Mesenchymal stem cell (in vitro differentiated cells and primary cell): ENCODE data around the gene DOK5.
A peak's percentile ranks its signal among the peaks of the same experiment; 100 is the strongest.

Experiments used
- DNase-seq: peaks from one replicate; pipeline ENCODE4 v3.0.0-alpha.2; 2013
- H2AFZ ChIP-seq: one replicate; pipeline ENCODE4 v1.6.1; 2013; ENCODE audit warnings: low read depth, mild to moderate bottlenecking, control low read depth, inconsistent platforms, low read length, moderate library complexity
- H2AK5ac ChIP-seq: 2 replicates; pipeline ENCODE4 v1.6.1; 2013; ENCODE audit warnings: low read length, moderate library complexity, mild to moderate bottlenecking, inconsistent platforms; ENCODE audit not compliant: severe bottlenecking
- H2BK120ac ChIP-seq: one replicate; pipeline ENCODE4 v1.6.1; 2013; ENCODE audit warnings: low read depth, mild to moderate bottlenecking, inconsistent platforms, low read length, moderate library complexity
- H2BK12ac ChIP-seq, 2 experiments: one replicate each; pipeline ENCODE4 v1.6.1; 2013; ENCODE audit warnings: inconsistent platforms in 2 of 2, low read length in 2 of 2, mild to moderate bottlenecking in 2 of 2, moderate library complexity in 2 of 2, control low read depth in 1 of 2
- H2BK15ac ChIP-seq: one replicate; pipeline ENCODE4 v1.6.1; 2013; ENCODE audit warnings: mild to moderate bottlenecking, low read depth, inconsistent platforms; ENCODE audit not compliant: poor library complexity, severe bottlenecking
- H2BK5ac ChIP-seq: 2 replicates; pipeline ENCODE4 v1.6.1; 2013; ENCODE audit warnings: low read depth, mild to moderate bottlenecking, low read length, control low read depth, inconsistent platforms; ENCODE audit not compliant: poor library complexity, severe bottlenecking
- H3K14ac ChIP-seq, 2 experiments: one replicate each; pipeline ENCODE4 v1.6.1; 2013; ENCODE audit warnings: inconsistent platforms in 2 of 2, low read length in 2 of 2, control low read depth in 1 of 2, mild to moderate bottlenecking in 1 of 2, moderate library complexity in 1 of 2
- H3K18ac ChIP-seq, 2 experiments: one replicate each; pipeline ENCODE4 v1.6.1; 2013; ENCODE audit warnings: inconsistent platforms in 2 of 2, low read length in 2 of 2, control low read depth in 1 of 2, low read depth in 1 of 2, mild to moderate bottlenecking in 1 of 2
- H3K23ac ChIP-seq, 2 experiments: one replicate each; pipeline ENCODE4 v1.6.1; 2013; ENCODE audit warnings: inconsistent platforms in 2 of 2, low read length in 2 of 2, mild to moderate bottlenecking in 2 of 2, moderate library complexity in 2 of 2, control low read depth in 1 of 2
- H3K27ac ChIP-seq: 2 replicates; pipeline ENCODE4 v1.5.1; 2013; ENCODE audit warnings: mild to moderate bottlenecking, moderate library complexity, low read length, control low read depth, inconsistent platforms; ENCODE audit not compliant: poor library complexity, severe bottlenecking
- H3K27me3 ChIP-seq, 2 experiments: 2 replicates each; pipeline versions ENCODE4 v1.6.1 to v1.7.0; 2013; ENCODE audit warnings: low read length in 2 of 2, mild to moderate bottlenecking in 2 of 2, moderate library complexity in 2 of 2, control low read depth in 1 of 2, inconsistent platforms in 1 of 2; ENCODE audit not compliant: control insufficient read depth in 1 of 2, insufficient read depth in 1 of 2
- H3K36me3 ChIP-seq, 2 experiments: 2 replicates each; pipeline versions ENCODE4 v1.6.1 to v1.7.0; 2013; ENCODE audit warnings: low read length in 2 of 2, control low read depth in 1 of 2, inconsistent platforms in 1 of 2, low read depth in 1 of 2, mild to moderate bottlenecking in 1 of 2; ENCODE audit not compliant: insufficient read depth in 2 of 2, control insufficient read depth in 1 of 2
- H3K4ac ChIP-seq, 2 experiments: one replicate each; pipeline ENCODE4 v1.6.1; 2013; ENCODE audit warnings: inconsistent platforms in 2 of 2, low read length in 2 of 2, mild to moderate bottlenecking in 2 of 2, moderate library complexity in 2 of 2, control low read depth in 1 of 2, low read depth in 1 of 2
- H3K4me1 ChIP-seq: 2 replicates; pipeline ENCODE4 v1.6.1; 2013; ENCODE audit warnings: low read depth, low read length, control low read depth; ENCODE audit not compliant: control insufficient read depth, insufficient read depth
- H3K4me2 ChIP-seq: 2 replicates; pipeline ENCODE4 v1.6.1; 2013; ENCODE audit warnings: low read length, mild to moderate bottlenecking, inconsistent platforms; ENCODE audit not compliant: poor library complexity, severe bottlenecking
- H3K4me3 ChIP-seq, 2 experiments: 2 replicates each; pipeline versions ENCODE4 v1.5.1 to v1.7.0; 2013; ENCODE audit warnings: low read length in 2 of 2, mild to moderate bottlenecking in 2 of 2, control low read depth in 1 of 2, low read depth in 1 of 2; ENCODE audit not compliant: insufficient read depth in 1 of 2
- H3K79me1 ChIP-seq: replicated peaks from 2 replicates; pipeline ENCODE4 v1.6.1; 2013; ENCODE audit warnings: mild to moderate bottlenecking, control low read depth, low read length, inconsistent platforms; ENCODE audit not compliant: poor library complexity, severe bottlenecking
- H3K9ac ChIP-seq: 2 replicates; pipeline ENCODE4 v1.7.0; 2013; ENCODE audit warnings: mild to moderate bottlenecking, low read length, moderate library complexity
- H3K9me3 ChIP-seq: 2 replicates; pipeline ENCODE4 v1.7.0; 2013; ENCODE audit warnings: mild to moderate bottlenecking, low read length; ENCODE audit not compliant: control insufficient read depth
- H4K8ac ChIP-seq: one replicate; pipeline ENCODE4 v1.6.1; 2013; ENCODE audit warnings: inconsistent platforms, mild to moderate bottlenecking, low read length, moderate library complexity
- H4K91ac ChIP-seq: one replicate; pipeline ENCODE4 v1.6.1; 2013; ENCODE audit warnings: mild to moderate bottlenecking, low read length, inconsistent platforms
- WGBS: methylation state at CpG from one replicate; pipeline ENCODE4 v1.1.7; 2013; ENCODE audit warnings: mixed read lengths; 5-methylcytosine and 5-hydroxymethylcytosine counted together

The DOK5 gene

DNA sequence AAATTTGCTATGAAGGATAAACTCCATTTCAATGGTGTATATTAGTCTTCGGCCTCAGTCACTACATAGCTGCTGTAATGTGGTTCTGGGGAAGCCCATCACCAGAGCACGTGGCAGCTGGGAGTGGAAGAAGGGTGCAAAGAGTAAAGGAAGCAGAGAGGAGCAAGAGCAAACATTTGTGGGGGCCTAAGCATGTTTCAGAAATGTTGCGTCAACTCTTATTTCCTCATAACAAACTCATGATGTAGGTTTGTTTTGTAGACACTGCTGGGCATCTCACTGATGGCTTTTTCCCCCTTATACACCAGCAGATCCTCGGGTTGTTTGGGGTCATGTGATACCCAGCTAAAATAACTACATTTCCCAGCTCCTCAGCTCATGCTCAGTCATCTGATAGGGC lies 37.3 kb downstream of the DOK5 start:
- Histone ChIP-seq H3K36me3 (no peaks in the 10 kb centered on the region), H2AK5ac (no peak overlapping the region), H2BK15ac (no peak overlapping the region), H3K23ac (no peak overlapping the region), H3K4me2 (no peak overlapping the region), H3K9ac (no peak overlapping the region), H3K4ac (no peak overlapping the region), H4K91ac (no peak overlapping the region), H3K27ac (no peak overlapping the region), H3K4me1 (no peaks in the 10 kb centered on the region), H4K8ac (no peak overlapping the region), H2BK120ac (no peak overlapping the region), H3K27me3 (no peaks in the 10 kb centered on the region), H3K18ac (no peak overlapping the region), H2AFZ (no peak overlapping the region), H3K79me1 (no peaks in the 10 kb centered on the region), H3K14ac (no peak overlapping the region), H2BK12ac (no peak overlapping the region), H3K4me3 (no peak overlapping the region), H2BK5ac (no peak overlapping the region), H3K9me3 (no peaks in the 10 kb centered on the region)
- 66% methylated on average over 4 of the region's 4 CpGs for WGBS
- DNase-seq: no peak

DNA sequence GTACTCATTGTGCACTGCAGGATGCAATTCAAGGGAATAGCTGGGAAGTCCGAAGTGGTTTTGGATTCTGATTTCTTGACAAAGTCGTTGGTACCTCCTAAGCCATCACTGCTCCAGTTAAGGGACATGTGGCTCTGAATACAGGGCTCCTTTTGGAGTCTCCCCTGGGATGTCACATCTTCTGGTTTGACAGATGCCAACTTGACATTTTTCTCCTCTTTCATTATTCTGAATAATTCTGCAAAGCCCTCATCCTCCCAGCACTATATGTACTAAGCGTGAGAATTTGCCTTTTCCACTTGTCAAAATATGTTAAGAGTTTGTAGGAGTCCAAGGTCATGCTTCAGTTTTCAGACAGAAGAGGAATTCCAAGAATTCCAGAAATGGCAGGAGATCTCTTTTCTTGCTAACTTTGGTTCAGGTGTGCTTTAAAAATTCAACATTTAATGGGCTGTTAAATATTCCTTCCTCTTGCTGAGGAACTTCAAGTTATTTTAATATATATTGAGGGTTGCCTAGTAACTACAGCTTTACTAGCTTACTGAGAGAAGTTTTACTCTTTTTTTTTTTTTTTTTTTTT lies 38.7 kb downstream of the DOK5 start:
- Histone ChIP-seq H3K79me1 (no peaks in the 10 kb centered on the region), H3K4me3 (no peak overlapping the region), H4K91ac (no peak overlapping the region), H3K4me2 (no peak overlapping the region), H4K8ac (no peak overlapping the region), H2BK15ac (no peak overlapping the region), H3K4ac (no peak overlapping the region), H3K4me1 (no peaks in the 10 kb centered on the region), H2AK5ac (no peak overlapping the region), H3K14ac (no peak overlapping the region), H2BK12ac (no peak overlapping the region), H3K27me3 (no peaks in the 10 kb centered on the region), H3K9ac (no peak overlapping the region), H3K23ac (no peak overlapping the region), H2BK120ac (no peak overlapping the region), H3K36me3 (no peaks in the 10 kb centered on the region), H3K27ac (no peak overlapping the region), H3K9me3 (no peaks in the 10 kb centered on the region), H2AFZ (no peak overlapping the region), H3K18ac (no peak overlapping the region), H2BK5ac (no peak overlapping the region)
- WGBS: 65% methylated on average over 3 of the region's 3 CpGs
- no peak for DNase-seq

DNA sequence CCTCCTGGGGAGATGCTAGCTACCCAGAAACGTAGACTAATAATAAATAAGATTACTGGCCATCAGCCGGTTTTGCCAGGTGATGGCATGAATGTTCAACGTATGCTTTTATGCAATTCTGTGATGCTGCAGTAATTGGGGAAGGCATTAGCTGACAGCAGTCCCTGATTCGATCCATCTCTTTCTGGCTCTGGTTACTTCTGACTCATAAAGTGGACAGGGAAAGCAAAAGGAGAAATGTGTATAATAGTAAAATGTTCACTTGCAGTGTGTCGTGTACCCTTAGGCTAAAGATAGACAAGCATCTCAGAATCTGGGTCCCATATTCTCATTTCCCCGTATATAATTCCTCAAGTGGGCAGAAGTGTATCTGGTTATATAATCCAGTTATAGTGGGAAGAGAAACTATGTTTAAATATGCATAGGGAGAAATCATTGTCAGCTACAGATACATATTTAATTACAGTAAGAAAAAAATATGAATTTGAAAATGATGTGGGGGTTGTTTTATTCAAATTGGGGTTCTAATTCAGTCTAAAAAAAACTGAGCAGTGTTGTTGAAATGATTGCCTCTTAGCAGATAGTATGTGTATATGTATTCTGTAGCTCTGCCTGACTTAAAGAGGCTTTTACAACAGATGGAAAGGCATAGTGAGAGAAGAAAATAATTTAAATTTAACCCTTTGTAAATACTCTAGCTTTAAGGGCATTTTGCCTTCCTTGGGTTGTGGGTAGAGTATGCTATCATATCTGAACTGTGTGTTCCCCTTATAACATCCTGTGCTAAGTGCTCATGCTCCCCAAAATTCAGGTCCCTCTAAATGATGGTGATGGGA lies 40.6 kb downstream of the DOK5 start:
- no peak overlapping the region for H3K4me2 ChIP-seq
- H3K14ac ChIP-seq: no peak overlapping the region
- H4K8ac ChIP-seq: no peak overlapping the region
- H3K36me3 ChIP-seq: no peaks in the 10 kb centered on the region
- H3K27me3 ChIP-seq: no peaks in the 10 kb centered on the region
- no peak overlapping the region for H2AK5ac ChIP-seq
- no peak for DNase-seq
- no peak overlapping the region for H2BK120ac ChIP-seq
- H3K4me1 ChIP-seq: no peaks in the 10 kb centered on the region
- 81% methylated on average over 5 of the region's 6 CpGs for WGBS
- H2BK15ac ChIP-seq: no peak overlapping the region
- no peak overlapping the region for H3K27ac ChIP-seq
- no peak overlapping the region for H2BK12ac ChIP-seq
- H3K9me3 ChIP-seq: no peaks in the 10 kb centered on the region
- H3K9ac ChIP-seq: peak overlapping the region; percentile 24
- no peak overlapping the region for H2BK5ac ChIP-seq
- no peak overlapping the region for H3K18ac ChIP-seq
- no peak overlapping the region for H3K4me3 ChIP-seq
- no peak overlapping the region for H4K91ac ChIP-seq
- H2AFZ ChIP-seq: no peak overlapping the region
- no peak overlapping the region for H3K23ac ChIP-seq
- H3K79me1 ChIP-seq: no peaks in the 10 kb centered on the region
- H3K4ac ChIP-seq: no peak overlapping the region

DNA sequence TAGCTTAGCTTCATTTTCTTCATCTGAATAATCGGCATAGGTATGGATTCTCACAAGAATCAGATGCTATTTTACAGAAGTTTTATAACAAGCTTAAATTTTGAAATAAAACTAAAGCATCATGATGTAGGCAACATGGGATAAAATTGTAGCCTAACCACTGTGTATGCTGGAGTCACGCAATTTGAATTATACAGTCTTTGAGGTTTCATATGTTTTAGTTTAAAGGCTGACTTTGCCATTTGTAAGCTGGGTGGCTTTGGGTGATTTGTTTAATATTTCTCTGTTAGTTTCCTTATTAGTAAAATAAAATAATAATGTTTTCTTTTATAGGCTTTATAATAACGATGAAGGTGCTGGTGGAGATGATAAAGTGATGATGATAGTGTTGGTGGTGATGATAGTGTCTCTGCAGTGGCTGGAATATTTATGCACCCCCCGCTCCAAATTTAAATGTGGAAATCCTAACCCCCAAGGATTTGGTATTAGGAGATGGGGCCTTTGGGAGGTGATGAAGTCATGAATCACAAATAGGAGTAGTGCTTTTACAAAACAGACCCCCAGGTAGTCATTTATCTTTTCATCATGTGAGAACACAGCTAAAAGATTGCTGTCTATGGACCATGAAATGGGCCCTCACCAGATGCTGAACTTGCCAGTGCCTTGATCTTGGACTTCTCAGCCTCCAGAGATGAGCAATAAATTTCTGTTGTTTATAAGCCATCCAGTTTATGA lies 42.0 kb downstream of the DOK5 start:
- DNase-seq: no peak
- no peak overlapping the region for H2BK120ac ChIP-seq
- no peaks in the 10 kb centered on the region for H3K79me1 ChIP-seq
- H3K4me2 ChIP-seq: no peak overlapping the region
- no peak overlapping the region for H4K91ac ChIP-seq
- no peak overlapping the region for H3K4ac ChIP-seq
- H3K23ac ChIP-seq: no peak overlapping the region
- H4K8ac ChIP-seq: no peak overlapping the region
- H3K18ac ChIP-seq: no peak overlapping the region
- no peaks in the 10 kb centered on the region for H3K9me3 ChIP-seq
- H2AK5ac ChIP-seq: no peak overlapping the region
- no peak overlapping the region for H2BK15ac ChIP-seq
- no peak overlapping the region for H3K27ac ChIP-seq
- 73% methylated on average over 3 of the region's 4 CpGs for WGBS
- no peak overlapping the region for H3K9ac ChIP-seq
- H2BK5ac ChIP-seq: no peak overlapping the region
- H3K4me1 ChIP-seq: no peaks in the 10 kb centered on the region
- H3K36me3 ChIP-seq: no peaks in the 10 kb centered on the region
- no peaks in the 10 kb centered on the region for H3K27me3 ChIP-seq
- H2BK12ac ChIP-seq: no peak overlapping the region
- H3K14ac ChIP-seq: no peak overlapping the region
- H2AFZ ChIP-seq: no peak overlapping the region
- no peak overlapping the region for H3K4me3 ChIP-seq
